Neuron (in vitro differentiated cells): ENCODE measurements around the gene EPHB2.

Experiments
- H2AFZ ChIP-seq: one replicate; pipeline ENCODE4 v1.6.1; 2013; ENCODE audit warnings: low read depth, mild to moderate bottlenecking, inconsistent platforms, low read length, moderate library complexity
- H3K27me3 ChIP-seq: one replicate; pipeline ENCODE4 v1.6.1; 2013; ENCODE audit warnings: low read length; ENCODE audit not compliant: insufficient read depth
- H3K36me3 ChIP-seq: one replicate; pipeline ENCODE4 v1.6.1; 2013; ENCODE audit warnings: low read length; ENCODE audit not compliant: insufficient read depth
- H3K4me1 ChIP-seq: one replicate; pipeline ENCODE4 v1.6.1; 2013; ENCODE audit warnings: low read length; ENCODE audit not compliant: insufficient read depth
- H3K4me3 ChIP-seq: 2 replicates; pipeline ENCODE4 v1.5.1; 2013; ENCODE audit warnings: mild to moderate bottlenecking, low read length, moderate library complexity
- H3K9me3 ChIP-seq: one replicate; pipeline ENCODE4 v1.6.1; 2013; ENCODE audit warnings: low read length

Gene EPHB2

DNA sequence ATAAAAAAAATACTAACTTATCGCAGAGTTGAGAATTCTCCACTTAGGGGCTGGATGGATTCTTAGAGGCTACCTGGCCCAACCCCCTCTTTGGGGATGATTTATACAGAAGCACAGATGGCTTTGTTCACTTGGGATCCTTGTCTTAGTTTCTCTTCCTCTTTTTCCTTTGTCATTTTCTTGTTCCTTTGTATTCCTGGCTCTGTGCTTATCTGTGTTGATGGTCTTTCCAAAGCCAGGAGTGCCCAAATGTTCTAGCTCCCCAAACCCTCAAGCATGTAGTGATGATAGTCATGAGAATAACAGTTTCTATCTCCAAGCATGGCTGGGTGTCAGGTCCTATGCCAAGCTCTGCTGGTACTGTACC lies 27.4 kb downstream of the EPHB2 start:
- Histone ChIP-seq H3K36me3 (peaks cover 3% of the 10 kb centered on the region), H3K9me3 (no peaks in the 10 kb centered on the region), H3K4me1 (peaks cover 29% of the 10 kb centered on the region), H3K4me3 (no peak overlapping the region), H2AFZ (no peak overlapping the region), H3K27me3 (no peaks in the 10 kb centered on the region)

DNA sequence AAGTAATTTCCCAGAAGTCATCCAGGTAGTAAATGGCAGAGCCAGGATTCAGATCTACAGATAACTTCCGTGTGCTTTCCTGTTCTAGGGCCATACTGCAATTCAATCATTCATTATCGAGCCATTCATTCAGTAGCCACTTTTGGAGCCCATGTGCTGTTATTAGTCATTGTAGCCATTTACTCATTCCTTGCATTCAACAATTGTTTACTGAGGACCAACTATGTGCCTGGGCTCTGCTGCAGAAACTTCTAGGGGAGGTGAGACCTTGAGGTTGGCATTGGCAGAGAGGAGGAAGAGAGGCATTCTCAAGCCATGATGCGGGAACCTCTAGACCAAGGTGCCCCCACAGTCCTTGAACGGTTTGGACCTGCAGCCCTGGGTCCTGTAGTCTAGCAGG lies 27.9 kb downstream of the EPHB2 start:
- H2AFZ ChIP-seq, result no peak overlapping the region
- H3K9me3 ChIP-seq, result no peaks in the 10 kb centered on the region
- H3K4me3 ChIP-seq, result no peak overlapping the region

DNA sequence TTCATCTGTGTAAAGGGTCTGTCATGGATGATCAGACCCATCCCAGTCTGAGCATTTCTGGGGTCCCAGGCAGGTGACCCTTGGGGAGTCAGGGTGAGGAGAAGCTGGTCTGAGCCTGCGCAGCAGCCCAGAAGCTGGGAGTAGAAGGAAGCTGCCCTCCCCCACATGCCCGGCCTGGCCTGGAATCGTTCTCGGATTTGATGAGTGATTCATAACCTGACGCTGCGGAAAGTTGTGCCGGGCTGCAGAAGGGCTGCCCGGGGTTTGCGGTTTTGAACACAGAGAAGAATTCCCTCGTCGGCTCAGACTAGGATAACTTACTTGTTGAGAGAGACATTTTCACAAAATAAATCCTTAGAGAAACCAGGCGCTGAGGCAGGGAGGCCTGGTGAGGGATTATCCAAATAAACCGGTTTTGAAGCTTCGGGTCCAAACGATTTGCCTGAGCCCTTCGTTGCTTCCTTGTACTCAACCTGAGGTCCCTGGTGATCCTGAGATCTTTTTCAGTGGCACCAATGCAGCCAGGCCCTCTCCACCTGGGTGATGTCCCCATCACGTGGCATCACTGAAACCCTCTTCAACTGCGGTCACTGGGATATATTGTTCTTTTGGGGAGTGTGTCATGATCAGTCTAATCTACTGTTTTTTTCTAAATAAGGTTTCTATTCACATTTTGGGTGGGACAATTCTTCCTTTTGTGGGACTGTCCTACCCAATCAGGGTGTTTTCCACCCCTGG lies 29.2 kb downstream of the EPHB2 start:
- Histone ChIP-seq H3K4me3 (no peak overlapping the region), H2AFZ (no peak overlapping the region), H3K27me3 (no peaks in the 10 kb centered on the region), H3K9me3 (no peaks in the 10 kb centered on the region), H3K36me3 (peaks cover 3% of the 10 kb centered on the region), H3K4me1 (peaks cover 29% of the 10 kb centered on the region)

More for the DNA sequence above, 27.9 kb downstream of the EPHB2 start:
- peaks cover 3% of the 10 kb centered on the region for H3K36me3 ChIP-seq
- H3K27me3 ChIP-seq, result no peaks in the 10 kb centered on the region
- peaks cover 29% of the 10 kb centered on the region for H3K4me1 ChIP-seq

- no peaks in the 10 kb centered on the region for H3K27me3 ChIP-seq
- no peak overlapping the region for H3K4me3 ChIP-seq
- no peaks in the 10 kb centered on the region for H3K9me3 ChIP-seq
- H2AFZ ChIP-seq, result no peak overlapping the region
- peaks cover 3% of the 10 kb centered on the region for H3K36me3 ChIP-seq
- peaks cover 21% of the 10 kb centered on the region for H3K4me1 ChIP-seq
These were observed 30.5 kb downstream of the EPHB2 start for GRCh38 chr1:22741118-22741517.

- Histone ChIP-seq H2AFZ (no peak overlapping the region), H3K4me1 (no peaks in the 10 kb centered on the region), H3K27me3 (no peaks in the 10 kb centered on the region), H3K36me3 (peaks cover 8% of the 10 kb centered on the region), H3K4me3 (no peak overlapping the region), H3K9me3 (no peaks in the 10 kb centered on the region)
These were observed 35.3 kb downstream of the EPHB2 start for GRCh38 chr1:22745669-22746585.

GRCh38 chr1:22747021-22747734 lies 36.5 kb downstream of the EPHB2 start:
- Histone ChIP-seq H2AFZ (no peak overlapping the region), H3K36me3 (peaks cover 5% of the 10 kb centered on the region), H3K9me3 (no peaks in the 10 kb centered on the region), H3K4me1 (no peaks in the 10 kb centered on the region), H3K4me3 (no peak overlapping the region), H3K27me3 (no peaks in the 10 kb centered on the region)

DNA sequence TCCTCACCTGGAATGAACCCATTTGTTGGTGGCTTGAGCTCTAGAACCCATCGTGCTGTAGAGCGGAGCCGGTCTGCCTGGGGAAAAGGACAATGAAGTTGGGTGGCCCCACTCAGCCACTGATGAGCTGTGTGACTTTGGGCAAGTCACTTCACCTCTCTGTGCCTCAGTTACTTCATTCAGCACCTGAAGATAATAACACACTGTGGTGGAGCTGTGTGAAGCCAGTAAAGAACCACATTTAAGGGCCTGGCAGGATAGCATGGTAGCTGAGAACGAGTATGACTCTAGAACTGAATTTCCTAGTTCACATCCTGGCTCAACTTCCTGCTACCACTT lies 37.1 kb downstream of the EPHB2 start:
- Histone ChIP-seq H2AFZ (no peak overlapping the region), H3K27me3 (no peaks in the 10 kb centered on the region), H3K36me3 (peaks cover 5% of the 10 kb centered on the region), H3K9me3 (no peaks in the 10 kb centered on the region), H3K4me1 (no peaks in the 10 kb centered on the region), H3K4me3 (no peak overlapping the region)

- Histone ChIP-seq H3K9me3 (no peaks in the 10 kb centered on the region), H2AFZ (no peak overlapping the region), H3K36me3 (peaks cover 5% of the 10 kb centered on the region), H3K27me3 (no peaks in the 10 kb centered on the region), H3K4me3 (no peak overlapping the region), H3K4me1 (no peaks in the 10 kb centered on the region)
These were observed 38.9 kb downstream of the EPHB2 start for GRCh38 chr1:22749503-22749902.

GRCh38 chr1:22749919-22750684 lies 39.5 kb downstream of the EPHB2 start:
- no peaks in the 10 kb centered on the region for H3K27me3 ChIP-seq
- H3K4me3 ChIP-seq, result no peak overlapping the region
- H3K9me3 ChIP-seq, result no peaks in the 10 kb centered on the region
- H3K36me3 ChIP-seq, result peaks cover 5% of the 10 kb centered on the region
- H3K4me1 ChIP-seq, result no peaks in the 10 kb centered on the region
- H2AFZ ChIP-seq, result no peak overlapping the region

DNA sequence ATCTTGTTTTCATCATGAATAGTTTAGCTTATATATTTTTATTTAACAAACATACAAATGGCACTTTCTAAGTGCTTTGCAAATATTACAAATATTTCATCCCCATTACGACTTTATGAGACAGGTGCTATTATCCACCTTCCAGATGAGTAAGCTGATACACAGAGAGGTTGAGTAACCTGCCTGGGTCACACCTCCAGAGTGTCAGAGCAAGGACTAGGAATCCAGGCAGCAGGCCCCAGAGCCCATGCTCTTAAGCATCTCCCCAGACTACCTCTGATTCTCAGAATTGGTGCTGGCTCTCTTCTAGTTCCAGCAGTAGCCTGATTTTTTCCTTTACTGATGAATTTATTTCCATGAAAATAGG lies 40.0 kb downstream of the EPHB2 start:
- H3K4me3 ChIP-seq, result no peak overlapping the region
- H3K4me1 ChIP-seq, result no peaks in the 10 kb centered on the region
- no peaks in the 10 kb centered on the region for H3K27me3 ChIP-seq
- H3K36me3 ChIP-seq, result peaks cover 5% of the 10 kb centered on the region
- no peak overlapping the region for H2AFZ ChIP-seq
- no peaks in the 10 kb centered on the region for H3K9me3 ChIP-seq

DNA sequence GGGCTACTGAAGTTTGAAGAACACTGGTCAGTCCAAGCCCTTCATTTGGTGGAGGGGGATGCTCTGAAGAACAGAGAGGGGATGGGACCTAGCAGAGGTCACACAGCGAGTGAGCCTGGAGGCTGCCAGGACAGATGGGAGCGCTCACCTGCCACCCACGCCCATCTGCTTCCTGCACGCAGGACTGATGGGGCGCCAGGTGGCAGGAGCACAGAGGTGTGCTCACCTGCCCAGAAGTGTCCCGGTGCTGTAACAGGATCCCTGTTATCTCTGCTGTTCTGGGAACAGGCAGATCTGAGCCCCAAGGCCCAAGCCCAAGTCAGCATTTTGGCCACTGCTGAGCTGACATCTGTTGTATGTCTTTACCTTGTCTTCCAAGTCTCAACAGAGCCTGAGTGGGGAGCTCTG lies 40.5 kb downstream of the EPHB2 start:
- Histone ChIP-seq H3K4me3 (no peak overlapping the region), H3K27me3 (no peaks in the 10 kb centered on the region), H3K4me1 (no peaks in the 10 kb centered on the region)

GRCh38 chr1:22752339-22752738 lies 41.7 kb downstream of the EPHB2 start:
- H3K4me3 ChIP-seq, result no peak overlapping the region
- no peaks in the 10 kb centered on the region for H3K36me3 ChIP-seq
- no peaks in the 10 kb centered on the region for H3K4me1 ChIP-seq
- no peak overlapping the region for H2AFZ ChIP-seq
- H3K27me3 ChIP-seq, result no peaks in the 10 kb centered on the region
- H3K9me3 ChIP-seq, result no peaks in the 10 kb centered on the region

More for the DNA sequence above, 40.5 kb downstream of the EPHB2 start:
- Histone ChIP-seq H2AFZ (no peak overlapping the region), H3K36me3 (peaks cover 5% of the 10 kb centered on the region), H3K9me3 (no peaks in the 10 kb centered on the region)
